ENCODE results near the gene FAT3. TPM values are rescaled to one million over a fixed set of nuclear protein-coding genes. Genes with fewer than 3 reads are reported as not detected.

FAT3 gene
- total RNA-seq, 1 experiment from 2014 or later = not detected

GRCh38 chr11:92212530-92212929 lies 12.1 kb upstream of the FAT3 start:
- CTCF ChIA-PET = no interaction called here
- Histone ChIP-seq H3K9ac (ENCODE audit: low read length) (no peak overlapping the region), H3K36me3 (ENCODE audit: low read depth, low read length) (no peaks in the 10 kb centered on the region), H3K9me2 (replicated peaks; ENCODE audit: low read length) (no peaks in the 10 kb centered on the region), H3K9me3 (ENCODE audit: low read length) (no peaks in the 10 kb centered on the region), H3K4me3 (ENCODE audit: low read length) (no peak overlapping the region), H3F3A (ENCODE audit: low read length, unreplicated experiment) (no peaks in the 10 kb centered on the region), H3K79me2 (ENCODE audit: low read length) (no peaks in the 10 kb centered on the region), H2AFZ (ENCODE audit: low read length) (no peak overlapping the region), H3K27ac (ENCODE audit: low read length) (no peak overlapping the region), H4K20me1 (ENCODE audit: low read length) (no peaks in the 10 kb centered on the region), H3K27me3 (ENCODE audit: low read length) (no peaks in the 10 kb centered on the region), H3K4me1 (ENCODE audit: insufficient read depth, low read length) (no peaks in the 10 kb centered on the region), H3K4me2 (ENCODE audit: low read length) (no peak overlapping the region)
- no peak for DNase-seq
- intact Hi-C loops (cut with micrococcal nuclease) = no loop called here
- BruUV-seq (replicated peaks) = no TSS peak
- TF ChIP-seq CTCF (conservative IDR thresholded peaks at IDR 0.05; ENCODE audit: low read depth, low read length) (no peak), EZH2 (IDR thresholded peaks at IDR 0.05; ENCODE audit: low read length, unreplicated experiment) (no peak), EZH2phosphoT487 (IDR thresholded peaks at IDR 0.05; ENCODE audit: borderline replicate concordance, low read length) (no peak)
- no peak for ATAC-seq
- POLR2A ChIA-PET (ENCODE audit: unreplicated experiment) = no interaction called here

GRCh38 chr11:92216789-92217188 lies 7.8 kb upstream of the FAT3 start:
- peaks cover 8% of the 10 kb centered on the region; the same call in 1 of the 2 replicates for H3K9me3 ChIP-seq (ENCODE audit: low read length)
- H2AFZ ChIP-seq (ENCODE audit: low read length) = no peak overlapping the region
- intact Hi-C loops (cut with micrococcal nuclease) = no loop called here
- no peaks in the 10 kb centered on the region for H3F3A ChIP-seq (ENCODE audit: low read length, unreplicated experiment)
- no peak overlapping the region for H3K4me3 ChIP-seq (ENCODE audit: low read length)
- H3K9me2 ChIP-seq (replicated peaks; ENCODE audit: low read length) = no peaks in the 10 kb centered on the region
- ATAC-seq (no peak), DNase-seq (no peak)
- no TSS peak for BruUV-seq (replicated peaks)
- peaks cover 10% of the 10 kb centered on the region; the same call in 1 of the 2 replicates for H3K27me3 ChIP-seq (ENCODE audit: low read length)
- no peaks in the 10 kb centered on the region for H3K79me2 ChIP-seq (ENCODE audit: low read length)
- TF ChIP-seq EZH2phosphoT487 (IDR thresholded peaks at IDR 0.05; ENCODE audit: borderline replicate concordance, low read length) (no peak), CTCF (conservative IDR thresholded peaks at IDR 0.05; ENCODE audit: low read depth, low read length) (no peak), EZH2 (IDR thresholded peaks at IDR 0.05; ENCODE audit: low read length, unreplicated experiment) (no peak)
- no peaks in the 10 kb centered on the region for H3K36me3 ChIP-seq (ENCODE audit: low read depth, low read length)
- H3K9ac ChIP-seq (ENCODE audit: low read length) = no peak overlapping the region
- no peaks in the 10 kb centered on the region for H4K20me1 ChIP-seq (ENCODE audit: low read length)
- no peaks in the 10 kb centered on the region for H3K4me1 ChIP-seq (ENCODE audit: insufficient read depth, low read length)
- CTCF ChIA-PET = no interaction called here
- no peak overlapping the region for H3K27ac ChIP-seq (ENCODE audit: low read length)
- POLR2A ChIA-PET (ENCODE audit: unreplicated experiment) = no interaction called here
- H3K4me2 ChIP-seq (ENCODE audit: low read length) = no peak overlapping the region

- Histone ChIP-seq H3K79me2 (ENCODE audit: low read length) (no peaks in the 10 kb centered on the region), H3K9me2 (replicated peaks; ENCODE audit: low read length) (no peaks in the 10 kb centered on the region), H3K9ac (ENCODE audit: low read length) (no peak overlapping the region), H3K4me1 (ENCODE audit: insufficient read depth, low read length) (no peaks in the 10 kb centered on the region), H3K9me3 (ENCODE audit: low read length) (peaks cover 8% of the 10 kb centered on the region; the same call in 1 of the 2 replicates), H3K27ac (ENCODE audit: low read length) (no peak overlapping the region), H2AFZ (ENCODE audit: low read length) (no peak overlapping the region), H3F3A (ENCODE audit: low read length, unreplicated experiment) (no peaks in the 10 kb centered on the region), H3K27me3 (ENCODE audit: low read length) (peaks cover 20% of the 10 kb centered on the region; the same call in 1 of the 2 replicates), H3K4me2 (ENCODE audit: low read length) (no peak overlapping the region), H3K36me3 (ENCODE audit: low read depth, low read length) (no peaks in the 10 kb centered on the region), H3K4me3 (ENCODE audit: low read length) (no peak overlapping the region), H4K20me1 (ENCODE audit: low read length) (no peaks in the 10 kb centered on the region)
- ATAC-seq (no peak), DNase-seq (no peak)
- intact Hi-C loops (cut with micrococcal nuclease) = no loop called here
- BruUV-seq (replicated peaks) = no TSS peak
- TF ChIP-seq EZH2phosphoT487 (IDR thresholded peaks at IDR 0.05; ENCODE audit: borderline replicate concordance, low read length) (no peak), EZH2 (IDR thresholded peaks at IDR 0.05; ENCODE audit: low read length, unreplicated experiment) (no peak), CTCF (conservative IDR thresholded peaks at IDR 0.05; ENCODE audit: low read depth, low read length) (no peak)
- ChIA-PET CTCF (no interaction called here), POLR2A (ENCODE audit: unreplicated experiment) (no interaction called here)
Observed at GRCh38 chr11:92219476-92219875, 5.1 kb upstream of the FAT3 start.
